Type B pancreatic cell (in vitro differentiated cells): ENCODE data around the gene ABCA6. TPM values are rescaled to one million over a fixed set of nuclear protein-coding genes. Genes with fewer than 3 reads are reported as not detected.
"Not testable (repeated sequence)": the region's sequence is repeated elsewhere in the genome, so short reads cannot be mapped to it uniquely, and the experiment has no call there.

Experiments
- DNase-seq: peaks from one replicate; pipeline ENCODE4 v3.0.0; 2021; ENCODE audit warnings: mixed read lengths; ENCODE audit not compliant: unreplicated experiment; ENCODE audit errors: extremely low spot score
- H3K27ac Mint-ChIP-seq: 2 replicates; pipeline ENCODE4 v1.8.0; 2021; ENCODE audit warnings: mild to moderate bottlenecking, mixed read lengths
- H3K27me3 Mint-ChIP-seq: 2 replicates; pipeline ENCODE4 v1.8.0; 2021; ENCODE audit warnings: mixed read lengths
- H3K36me3 Mint-ChIP-seq: 2 replicates; pipeline ENCODE4 v1.8.0; 2021; ENCODE audit warnings: mixed read lengths
- H3K4me1 Mint-ChIP-seq: one replicate; pipeline ENCODE4 v1.8.0; 2021; ENCODE audit warnings: mixed read lengths; ENCODE audit not compliant: unreplicated experiment
- H3K4me3 Mint-ChIP-seq: 2 replicates; pipeline ENCODE4 v1.8.0; 2021; ENCODE audit warnings: mild to moderate bottlenecking, mixed read lengths
- H3K9me3 Mint-ChIP-seq: 2 replicates; pipeline ENCODE4 v1.8.0; 2021; ENCODE audit warnings: mixed read lengths
- total RNA-seq: library from RNA; stranded (reverse); gene quantifications from 2 replicates; pipeline ENCODE4 v1.2.1, GENCODE V29; 2021; ENCODE audit warnings: low replicate concordance
- TF ChIP-seq, protein P1 (sequence below): fragments of 200-600 bp; sonication (generic); conservative IDR thresholded peaks from 2 replicates; pipeline ENCODE4 v1.5.0; 2021; ENCODE audit warnings: antibody characterized with exemption, mild to moderate bottlenecking

The ABCA6 gene
- total RNA-seq, 1 donor from 2014 or later, result 0.48 TPM

DNA sequence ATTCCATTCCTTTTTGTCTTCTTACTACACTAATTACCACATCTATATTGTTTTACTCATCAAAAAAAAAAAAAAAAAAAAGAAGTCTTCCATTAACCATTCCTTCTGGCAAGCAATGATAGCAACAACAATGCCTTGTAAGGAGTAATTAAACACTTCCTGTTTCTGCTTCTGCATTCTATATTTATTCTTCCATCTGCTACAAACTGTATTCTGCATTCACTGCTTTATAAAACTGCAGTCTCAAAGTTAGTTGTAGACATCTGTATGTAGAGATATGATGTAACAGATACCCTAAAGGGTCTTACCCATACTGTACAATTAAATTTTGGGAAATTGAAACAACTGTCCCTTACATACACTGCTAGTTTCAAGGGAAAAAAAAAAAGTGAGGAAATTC is 28.7 kb upstream of the ABCA6 start:
- Mint-ChIP-seq H3K27ac (no peak overlapping the region), H3K36me3 (no peaks in the 10 kb centered on the region), H3K4me1 (no peaks in the 10 kb centered on the region), H3K9me3 (peaks cover 6% of the 10 kb centered on the region), H3K4me3 (no peak overlapping the region), H3K27me3 (peaks cover 3% of the 10 kb centered on the region)
- TF ChIP-seq, protein P1, sequence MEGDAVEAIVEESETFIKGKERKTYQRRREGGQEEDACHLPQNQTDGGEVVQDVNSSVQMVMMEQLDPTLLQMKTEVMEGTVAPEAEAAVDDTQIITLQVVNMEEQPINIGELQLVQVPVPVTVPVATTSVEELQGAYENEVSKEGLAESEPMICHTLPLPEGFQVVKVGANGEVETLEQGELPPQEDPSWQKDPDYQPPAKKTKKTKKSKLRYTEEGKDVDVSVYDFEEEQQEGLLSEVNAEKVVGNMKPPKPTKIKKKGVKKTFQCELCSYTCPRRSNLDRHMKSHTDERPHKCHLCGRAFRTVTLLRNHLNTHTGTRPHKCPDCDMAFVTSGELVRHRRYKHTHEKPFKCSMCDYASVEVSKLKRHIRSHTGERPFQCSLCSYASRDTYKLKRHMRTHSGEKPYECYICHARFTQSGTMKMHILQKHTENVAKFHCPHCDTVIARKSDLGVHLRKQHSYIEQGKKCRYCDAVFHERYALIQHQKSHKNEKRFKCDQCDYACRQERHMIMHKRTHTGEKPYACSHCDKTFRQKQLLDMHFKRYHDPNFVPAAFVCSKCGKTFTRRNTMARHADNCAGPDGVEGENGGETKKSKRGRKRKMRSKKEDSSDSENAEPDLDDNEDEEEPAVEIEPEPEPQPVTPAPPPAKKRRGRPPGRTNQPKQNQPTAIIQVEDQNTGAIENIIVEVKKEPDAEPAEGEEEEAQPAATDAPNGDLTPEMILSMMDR, result no peak
- no peak for DNase-seq

DNA sequence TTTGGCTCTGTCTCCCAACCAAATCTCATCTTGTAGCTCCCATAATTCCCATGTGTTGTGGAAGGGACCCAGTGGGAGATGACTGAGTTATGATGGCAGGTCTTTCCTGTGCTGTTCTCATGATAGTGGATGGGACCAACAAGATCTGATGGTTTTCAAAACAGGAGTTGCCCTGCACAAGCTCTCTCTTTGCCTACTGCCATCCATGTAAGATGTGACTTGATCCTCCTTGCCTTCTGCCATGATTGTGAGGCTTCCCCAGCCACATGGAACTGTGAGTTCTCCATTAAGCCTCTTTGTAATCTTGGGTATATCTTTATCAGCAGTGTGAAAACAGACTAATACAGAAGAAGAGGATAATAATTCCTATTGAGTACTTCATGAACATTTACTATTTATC is 26.9 kb upstream of the ABCA6 start:
- H3K4me1 Mint-ChIP-seq, H3K27ac Mint-ChIP-seq, H3K9me3 Mint-ChIP-seq: not testable (repeated sequence)

DNA sequence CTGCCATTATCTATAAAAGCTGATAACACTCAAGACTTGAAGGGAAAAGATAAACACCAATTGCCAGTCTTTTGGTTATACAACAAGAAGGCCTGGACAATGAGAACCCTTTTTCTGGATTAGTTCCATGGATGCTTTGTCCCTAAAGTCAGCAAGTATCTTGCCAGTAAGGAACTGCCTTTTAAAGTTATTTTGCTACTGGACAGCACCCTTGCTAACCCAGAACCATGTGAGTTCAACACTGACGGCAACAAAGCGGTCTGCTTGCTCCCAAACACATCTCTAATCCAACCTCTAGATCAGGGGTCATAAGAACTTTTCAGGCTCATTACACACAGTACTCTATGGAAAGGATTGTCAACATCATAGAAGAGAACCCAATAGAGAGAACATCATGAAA is 25.3 kb upstream of the ABCA6 start:
- peaks cover 6% of the 10 kb centered on the region for H3K9me3 Mint-ChIP-seq
- H3K4me1 Mint-ChIP-seq, result no peaks in the 10 kb centered on the region
- DNase-seq, result no peak
- no peaks in the 10 kb centered on the region for H3K36me3 Mint-ChIP-seq
- H3K27ac Mint-ChIP-seq, result no peak overlapping the region
- H3K27me3 Mint-ChIP-seq, result peaks cover 3% of the 10 kb centered on the region
- TF ChIP-seq, protein P1, result no peak
- no peak overlapping the region for H3K4me3 Mint-ChIP-seq

More for the DNA sequence above, 26.9 kb upstream of the ABCA6 start:
- not testable (repeated sequence) for H3K27me3 Mint-ChIP-seq, H3K36me3 Mint-ChIP-seq, H3K4me3 Mint-ChIP-seq, DNase-seq

DNA sequence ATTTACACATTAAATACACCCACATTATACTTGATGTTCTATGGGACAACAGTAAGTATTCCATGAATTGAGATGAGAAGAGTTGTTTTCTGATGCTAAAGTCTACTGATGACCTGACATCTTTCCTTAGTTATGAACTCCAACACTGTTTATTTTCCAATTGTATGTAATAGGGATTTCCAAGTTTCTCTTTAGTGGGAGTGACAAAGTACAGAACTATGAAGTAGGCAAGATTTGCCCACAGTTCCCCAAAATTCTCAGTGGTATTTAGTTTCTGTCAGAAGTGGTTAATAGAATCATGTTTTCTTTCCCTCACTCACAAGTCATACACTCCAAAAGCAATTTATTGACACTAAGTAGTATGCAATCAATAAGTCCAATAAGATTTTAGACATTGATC is 22.5 kb upstream of the ABCA6 start:
- H3K4me3 Mint-ChIP-seq, result no peak overlapping the region
- no peak for DNase-seq
- no peaks in the 10 kb centered on the region for H3K36me3 Mint-ChIP-seq
- peaks cover 3% of the 10 kb centered on the region for H3K27me3 Mint-ChIP-seq
- H3K9me3 Mint-ChIP-seq, result peaks cover 6% of the 10 kb centered on the region
- no peak overlapping the region for H3K27ac Mint-ChIP-seq
- TF ChIP-seq, protein P1, result no peak
- H3K4me1 Mint-ChIP-seq, result no peaks in the 10 kb centered on the region

DNA sequence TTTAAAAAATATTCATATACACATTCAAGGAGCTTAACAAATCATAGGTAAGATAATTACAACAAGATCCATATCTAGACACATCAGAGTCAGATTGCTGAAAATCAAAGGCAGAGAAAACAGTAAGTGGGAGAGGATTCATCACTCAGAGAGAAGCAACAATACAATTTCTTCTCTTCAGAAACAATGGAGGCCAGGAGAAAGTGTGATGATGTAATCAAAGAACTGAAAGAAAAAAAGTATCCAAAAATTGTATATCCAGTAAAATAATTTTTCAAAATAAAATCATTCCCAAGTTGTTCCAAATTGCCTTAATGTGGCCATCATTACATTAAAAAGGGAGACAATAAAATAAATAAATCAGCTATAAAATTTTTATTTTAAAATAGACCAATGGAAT is 17.7 kb upstream of the ABCA6 start:
- H3K4me1 Mint-ChIP-seq, result no peaks in the 10 kb centered on the region
- H3K27ac Mint-ChIP-seq, result no peak overlapping the region

DNA sequence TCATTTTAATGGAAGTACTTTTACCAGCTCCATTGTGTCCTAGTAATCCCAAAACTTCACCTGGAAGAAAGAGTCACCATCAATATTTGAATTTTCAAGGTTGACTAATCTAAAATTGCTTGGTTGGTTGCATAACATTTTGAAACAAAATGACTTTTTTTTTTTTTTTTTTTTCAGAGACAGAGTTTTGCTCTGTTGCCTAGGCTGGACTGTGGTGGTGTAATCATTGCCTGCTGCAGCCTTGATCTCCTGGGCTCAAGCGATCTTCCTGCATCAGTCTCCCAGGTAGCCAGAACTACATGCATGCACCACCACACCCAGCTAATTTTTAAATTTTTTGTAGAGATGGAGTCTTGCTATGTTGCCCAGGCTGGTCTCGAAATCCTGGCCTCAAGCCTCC is 12.6 kb upstream of the ABCA6 start:
- Mint-ChIP-seq H3K4me3 (no peak overlapping the region), H3K4me1 (no peaks in the 10 kb centered on the region), H3K27me3 (no peaks in the 10 kb centered on the region), H3K9me3 (no peaks in the 10 kb centered on the region), H3K27ac (no peak overlapping the region), H3K36me3 (no peaks in the 10 kb centered on the region)
- TF ChIP-seq, protein P1, result no peak
- no peak for DNase-seq

More for the DNA sequence above, 17.7 kb upstream of the ABCA6 start:
- no peak overlapping the region for H3K4me3 Mint-ChIP-seq
- no peaks in the 10 kb centered on the region for H3K36me3 Mint-ChIP-seq
- DNase-seq, result no peak
- TF ChIP-seq, protein P1, result no peak
- no peaks in the 10 kb centered on the region for H3K9me3 Mint-ChIP-seq
- no peaks in the 10 kb centered on the region for H3K27me3 Mint-ChIP-seq
